Retina (tissue), 1 donor: ENCODE measurements around the gene EPC1.
"Not testable (repeated sequence)": the region's sequence is repeated elsewhere in the genome, so short reads cannot be mapped to it uniquely, and the experiment has no call there.

ENCODE experiments used
- DNase-seq: peaks from one replicate; pipeline ENCODE4 v3.0.0-alpha.2; 2016

The EPC1 gene

GRCh38 chr10:32229170-32229569 lies 117.8 kb downstream of the EPC1 start:
- DNase-seq = no peak

- no peak for DNase-seq
Observed at GRCh38 chr10:32227802-32228201, 119.2 kb downstream of the EPC1 start.

DNA sequence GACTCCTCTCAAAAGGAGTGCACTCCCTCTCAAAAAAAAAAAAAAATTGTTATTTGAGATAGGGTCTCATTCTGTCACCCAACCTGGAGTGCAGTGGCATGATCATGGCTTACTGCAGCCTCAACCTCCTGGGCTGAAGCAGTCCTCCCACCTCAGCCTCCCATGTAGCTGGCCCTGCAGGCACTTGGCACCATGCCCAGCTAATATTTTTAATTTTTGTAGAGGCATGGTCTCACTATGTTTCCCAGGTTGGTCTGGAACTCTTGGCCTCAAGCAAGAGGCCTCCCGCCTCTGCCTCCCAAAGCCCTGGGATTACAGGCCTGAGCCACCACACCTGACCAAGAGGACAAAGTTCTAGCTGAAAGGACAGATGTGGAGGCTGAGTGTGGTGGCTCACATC lies 120.3 kb downstream of the EPC1 start:
- DNase-seq = no peak

DNA sequence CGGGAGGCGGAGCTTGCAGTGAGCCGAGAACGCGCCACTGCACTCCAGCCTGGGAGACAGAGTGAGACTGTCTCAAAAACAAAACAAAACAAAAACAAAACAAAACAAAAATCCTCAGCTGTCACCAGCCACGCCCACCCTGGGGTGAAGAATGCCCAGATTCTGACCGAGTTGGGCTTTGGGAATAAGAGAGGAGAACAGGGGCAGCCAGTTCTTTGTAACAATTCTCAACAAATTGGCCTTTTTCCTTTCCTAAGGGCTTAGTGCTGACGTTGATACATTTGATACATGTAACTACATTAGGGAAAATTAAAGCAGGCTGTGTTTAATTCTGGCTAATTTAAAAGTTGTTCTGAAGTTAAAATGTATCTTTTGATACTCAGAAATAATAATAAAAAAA lies 121.0 kb downstream of the EPC1 start:
- no peak for DNase-seq

- not testable (repeated sequence) for DNase-seq
Observed at GRCh38 chr10:32222376-32222775, 124.6 kb downstream of the EPC1 start.

- DNase-seq = not testable (repeated sequence)
Observed at GRCh38 chr10:32219156-32219555, 127.8 kb downstream of the EPC1 start.

- not testable (repeated sequence) for DNase-seq
Observed at GRCh38 chr10:32218206-32219044, 128.5 kb downstream of the EPC1 start.
